HL-60 (cell line): ENCODE results near the gene PRIM1.

ENCODE experiments used
- DNase-seq, 2 experiments: peaks; one replicate each; pipeline ENCODE4 v3.0.0-alpha.2; 2010 to 2020; ENCODE audit warnings: low read depth in 1 of 2, low spot score in 1 of 2
- H3K27ac ChIP-seq: fragments of 250-450 bp; sonication (Bioruptor Pico); replicated peaks from 2 replicates; pipeline ENCODE4 v1.5.1; 2020; ENCODE audit warnings: mild to moderate bottlenecking, moderate library complexity
- H3K27me3 ChIP-seq: fragments of 250-450 bp; sonication (Bioruptor Pico); 2 replicates; pipeline ENCODE4 v1.5.1; 2021; ENCODE audit warnings: mild to moderate bottlenecking, moderate library complexity; ENCODE audit not compliant: insufficient read depth, poor library complexity, severe bottlenecking
- H3K4me3 ChIP-seq: replicated peaks from 2 replicates; pipeline ENCODE4 v1.5.1; 2011; ENCODE audit warnings: mild to moderate bottlenecking, control low read depth, low read length; ENCODE audit not compliant: insufficient read depth
- GABPA ChIP-seq: IDR thresholded peaks from 2 replicates; pipeline ENCODE4 v1.6.1; 2012; ENCODE audit warnings: low read depth
- POLR2AphosphoS5 ChIP-seq: IDR thresholded peaks from 2 replicates; pipeline ENCODE4 v1.6.1; 2012; ENCODE audit warnings: low read depth
- SPI1 ChIP-seq: IDR thresholded peaks from 2 replicates; pipeline ENCODE4 v1.6.1; 2012; ENCODE audit warnings: low read depth, mild to moderate bottlenecking, borderline replicate concordance
- TF ChIP-seq, protein P1 (sequence below): IDR thresholded peaks from 2 replicates; pipeline ENCODE4 v1.6.1; 2012; ENCODE audit warnings: low read depth; ENCODE audit not compliant: insufficient replicate concordance
- TF ChIP-seq, protein P2 (sequence below): IDR thresholded peaks from one replicate; pipeline ENCODE4 v1.5.1; 2011; ENCODE audit warnings: low read length, control low read depth, inconsistent platforms; ENCODE audit not compliant: insufficient read depth

Gene PRIM1

DNA sequence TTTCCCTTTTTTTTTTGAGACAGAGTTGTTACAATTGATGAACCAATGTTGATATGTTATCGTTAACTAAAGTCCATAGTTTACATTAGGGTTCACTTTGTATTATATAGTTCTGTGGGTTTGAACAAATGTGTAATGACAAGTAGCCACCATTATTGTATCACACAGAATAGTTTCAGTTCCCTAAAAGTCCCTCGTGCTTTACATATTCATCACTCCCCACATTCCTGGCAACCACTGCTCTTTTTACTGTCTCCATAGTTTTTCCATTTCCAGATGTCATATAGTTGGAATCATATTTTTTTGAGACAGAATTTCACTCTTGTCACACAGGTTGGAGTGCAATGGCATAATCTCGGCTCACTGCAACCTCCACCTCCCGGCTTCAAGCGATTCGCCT lies 23.5 kb upstream of the PRIM1 start:
- TF ChIP-seq, protein P1, sequence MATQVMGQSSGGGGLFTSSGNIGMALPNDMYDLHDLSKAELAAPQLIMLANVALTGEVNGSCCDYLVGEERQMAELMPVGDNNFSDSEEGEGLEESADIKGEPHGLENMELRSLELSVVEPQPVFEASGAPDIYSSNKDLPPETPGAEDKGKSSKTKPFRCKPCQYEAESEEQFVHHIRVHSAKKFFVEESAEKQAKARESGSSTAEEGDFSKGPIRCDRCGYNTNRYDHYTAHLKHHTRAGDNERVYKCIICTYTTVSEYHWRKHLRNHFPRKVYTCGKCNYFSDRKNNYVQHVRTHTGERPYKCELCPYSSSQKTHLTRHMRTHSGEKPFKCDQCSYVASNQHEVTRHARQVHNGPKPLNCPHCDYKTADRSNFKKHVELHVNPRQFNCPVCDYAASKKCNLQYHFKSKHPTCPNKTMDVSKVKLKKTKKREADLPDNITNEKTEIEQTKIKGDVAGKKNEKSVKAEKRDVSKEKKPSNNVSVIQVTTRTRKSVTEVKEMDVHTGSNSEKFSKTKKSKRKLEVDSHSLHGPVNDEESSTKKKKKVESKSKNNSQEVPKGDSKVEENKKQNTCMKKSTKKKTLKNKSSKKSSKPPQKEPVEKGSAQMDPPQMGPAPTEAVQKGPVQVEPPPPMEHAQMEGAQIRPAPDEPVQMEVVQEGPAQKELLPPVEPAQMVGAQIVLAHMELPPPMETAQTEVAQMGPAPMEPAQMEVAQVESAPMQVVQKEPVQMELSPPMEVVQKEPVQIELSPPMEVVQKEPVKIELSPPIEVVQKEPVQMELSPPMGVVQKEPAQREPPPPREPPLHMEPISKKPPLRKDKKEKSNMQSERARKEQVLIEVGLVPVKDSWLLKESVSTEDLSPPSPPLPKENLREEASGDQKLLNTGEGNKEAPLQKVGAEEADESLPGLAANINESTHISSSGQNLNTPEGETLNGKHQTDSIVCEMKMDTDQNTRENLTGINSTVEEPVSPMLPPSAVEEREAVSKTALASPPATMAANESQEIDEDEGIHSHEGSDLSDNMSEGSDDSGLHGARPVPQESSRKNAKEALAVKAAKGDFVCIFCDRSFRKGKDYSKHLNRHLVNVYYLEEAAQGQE, result no peak
- no peak for TF ChIP-seq POLR2AphosphoS5
- 0 out of 2 replicates have a peak, but pooled peaks have one; percentile 8 for TF ChIP-seq SPI1
- TF ChIP-seq, protein P2, sequence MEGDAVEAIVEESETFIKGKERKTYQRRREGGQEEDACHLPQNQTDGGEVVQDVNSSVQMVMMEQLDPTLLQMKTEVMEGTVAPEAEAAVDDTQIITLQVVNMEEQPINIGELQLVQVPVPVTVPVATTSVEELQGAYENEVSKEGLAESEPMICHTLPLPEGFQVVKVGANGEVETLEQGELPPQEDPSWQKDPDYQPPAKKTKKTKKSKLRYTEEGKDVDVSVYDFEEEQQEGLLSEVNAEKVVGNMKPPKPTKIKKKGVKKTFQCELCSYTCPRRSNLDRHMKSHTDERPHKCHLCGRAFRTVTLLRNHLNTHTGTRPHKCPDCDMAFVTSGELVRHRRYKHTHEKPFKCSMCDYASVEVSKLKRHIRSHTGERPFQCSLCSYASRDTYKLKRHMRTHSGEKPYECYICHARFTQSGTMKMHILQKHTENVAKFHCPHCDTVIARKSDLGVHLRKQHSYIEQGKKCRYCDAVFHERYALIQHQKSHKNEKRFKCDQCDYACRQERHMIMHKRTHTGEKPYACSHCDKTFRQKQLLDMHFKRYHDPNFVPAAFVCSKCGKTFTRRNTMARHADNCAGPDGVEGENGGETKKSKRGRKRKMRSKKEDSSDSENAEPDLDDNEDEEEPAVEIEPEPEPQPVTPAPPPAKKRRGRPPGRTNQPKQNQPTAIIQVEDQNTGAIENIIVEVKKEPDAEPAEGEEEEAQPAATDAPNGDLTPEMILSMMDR, result no peak
- no peak for TF ChIP-seq GABPA
- no peaks in the 10 kb centered on the region for H3K27me3 ChIP-seq
- H3K27ac ChIP-seq, result no peak overlapping the region
- H3K4me3 ChIP-seq, result no peak overlapping the region
- no peak for DNase-seq

DNA sequence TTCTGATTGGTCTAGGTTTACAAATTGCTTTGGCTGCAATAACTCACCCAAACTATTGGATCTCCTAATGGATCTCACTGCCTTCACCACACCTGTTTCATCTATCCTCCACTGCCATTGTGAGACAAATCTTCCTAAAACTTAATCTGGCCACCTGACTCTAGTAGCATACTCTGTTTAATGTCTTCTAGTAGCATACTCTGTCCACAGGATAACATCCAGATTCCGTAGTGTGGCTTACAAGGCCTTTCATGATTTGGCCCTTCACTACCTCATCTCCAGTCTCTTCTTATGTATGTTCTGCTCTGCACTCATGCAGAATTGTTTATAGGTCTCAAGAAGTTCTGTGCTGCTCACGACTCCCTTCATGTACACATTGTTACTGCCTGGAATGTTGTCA lies 21.0 kb upstream of the PRIM1 start:
- DNase-seq, result no peak
- no peak overlapping the region for H3K4me3 ChIP-seq
- TF ChIP-seq SPI1, result no peak
- TF ChIP-seq POLR2AphosphoS5, result no peak
- no peak for TF ChIP-seq GABPA
- H3K27ac ChIP-seq, result no peak overlapping the region
- H3K27me3 ChIP-seq, result no peaks in the 10 kb centered on the region

DNA sequence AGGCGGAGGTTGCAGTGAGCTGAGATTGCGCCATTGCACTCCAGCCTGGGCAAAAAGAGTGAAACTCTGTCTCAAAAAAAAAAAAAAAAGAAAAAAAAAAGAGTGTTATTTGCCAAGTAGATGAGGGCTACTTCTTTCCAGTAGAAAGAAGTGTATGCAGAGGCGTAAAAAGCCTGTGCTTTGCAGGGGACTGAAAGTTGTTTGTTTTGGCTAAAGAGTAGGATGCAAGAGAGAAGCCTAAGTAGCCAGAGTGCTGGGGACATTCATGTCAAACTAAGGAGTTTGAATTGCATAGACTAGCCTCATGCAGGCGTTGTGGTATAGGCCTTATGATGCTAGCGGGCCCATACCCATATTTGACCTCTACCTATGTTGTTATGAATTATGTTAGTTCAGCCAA lies 20.5 kb upstream of the PRIM1 start:
- no peak overlapping the region for H3K27ac ChIP-seq
- no peak for DNase-seq
- TF ChIP-seq, protein P1, result no peak
- TF ChIP-seq, protein P2, result no peak
- TF ChIP-seq SPI1, result no peak
- TF ChIP-seq POLR2AphosphoS5, result no peak
- TF ChIP-seq GABPA, result no peak

DNA sequence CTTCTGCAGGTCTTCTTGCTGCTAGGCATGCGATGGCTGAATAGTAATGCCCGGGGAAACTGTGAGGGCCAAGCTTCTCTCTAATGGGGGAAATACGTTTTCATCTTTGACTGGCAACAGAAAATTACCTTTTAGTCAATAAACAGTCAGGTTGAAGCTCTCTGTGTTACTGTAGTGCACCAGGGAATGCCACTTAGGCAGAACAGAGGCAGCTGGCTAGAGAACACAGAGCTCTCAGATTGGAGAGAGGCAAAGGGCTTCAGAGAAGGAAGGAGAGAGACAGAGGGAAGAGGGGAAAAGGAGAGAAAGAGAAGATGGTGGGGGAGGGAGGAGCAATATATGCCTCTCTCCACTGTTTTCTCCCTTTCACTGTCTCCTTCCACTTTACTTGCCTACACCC lies 17.7 kb upstream of the PRIM1 start:
- TF ChIP-seq, protein P1, result no peak
- TF ChIP-seq GABPA (no peak), POLR2AphosphoS5 (no peak), SPI1 (no peak)
- TF ChIP-seq, protein P2, result no peak

More for the DNA sequence above, 20.5 kb upstream of the PRIM1 start:
- no peaks in the 10 kb centered on the region for H3K27me3 ChIP-seq
- no peak overlapping the region for H3K4me3 ChIP-seq

More for the DNA sequence above, 17.7 kb upstream of the PRIM1 start:
- no peak for DNase-seq
- no peak overlapping the region for H3K27ac ChIP-seq
- no peak overlapping the region for H3K4me3 ChIP-seq
- no peaks in the 10 kb centered on the region for H3K27me3 ChIP-seq
